SK-N-SH (cell line): ENCODE data around the gene ZNF366. TPM values are rescaled to one million over a fixed set of nuclear protein-coding genes. Genes with fewer than 3 reads are reported as not detected.

Experiments
- CTCF ChIA-PET: fragments of 300-600, 350-600 bp; formaldehyde crosslinking; extraction: SDS; loops from one replicate; lab custom pipeline; 2021; lab: Yijun Ruan, JAX
- POLR2A ChIA-PET: fragments of 350-600 bp; sonication (Branson Sonifier 250); formaldehyde crosslinking; extraction: SDS; loops from one replicate; lab custom pipeline; 2020; ENCODE audit warnings: antibody characterized with exemption, inconsistent platforms; lab: Yijun Ruan, JAX
- DNase-seq: peaks from one replicate; pipeline ENCODE4 v3.0.0; 2012
- H2AFZ ChIP-seq: fragments of 200-600 bp; sonication (generic); 2 replicates; pipeline ENCODE4 v1.8.1; 2016; ENCODE audit warnings: antibody characterized with exemption, mild to moderate bottlenecking, low read depth
- H3F3A ChIP-seq: fragments of 200-600 bp; sonication (generic); replicated peaks from 2 replicates; pipeline ENCODE3; 2016; ENCODE audit warnings: antibody characterized with exemption, mild to moderate bottlenecking; ENCODE audit not compliant: insufficient read depth
- H3K27ac ChIP-seq, 2 experiments: fragments of 200-500 bp in 1 of 2; fragments of 200-600 bp in 1 of 2; sonication (Bioruptor generic) in 1 of 2; sonication (generic), shearing (Covaris generic) in 1 of 2; 2 replicates each; pipeline versions ENCODE4 v1.5.1 to v1.6.1; 2014 to 2016; ENCODE audit warnings: low read depth in 2 of 2, inconsistent platforms in 1 of 2, low read length in 1 of 2, mild to moderate bottlenecking in 1 of 2, mixed read lengths in 1 of 2
- H3K27me3 ChIP-seq: fragments of 200-600 bp; sonication (generic), shearing (Covaris generic); 2 replicates; pipeline ENCODE4 v1.6.1; 2016; ENCODE audit warnings: mixed run types; ENCODE audit not compliant: insufficient read depth
- H3K36me3 ChIP-seq, 2 experiments: fragments of 200-500 bp in 1 of 2; fragments of 200-600 bp in 1 of 2; sonication (Bioruptor generic) in 1 of 2; sonication (generic) in 1 of 2; replicated peaks in 1 of 2; 2 replicates each; pipeline versions ENCODE3 to v1.5.1; 2014 to 2016; ENCODE audit warnings: low read length in 1 of 2, mild to moderate bottlenecking in 1 of 2; ENCODE audit not compliant: insufficient read depth in 2 of 2, control insufficient read depth in 1 of 2
- H3K4me1 ChIP-seq, 2 experiments: fragments of 200-500 bp in 1 of 2; fragments of 200-600 bp in 1 of 2; sonication (Bioruptor generic) in 1 of 2; sonication (generic), shearing (Covaris generic) in 1 of 2; 2 replicates each; pipeline versions ENCODE4 v1.5.1 to v1.6.1; 2014 to 2016; ENCODE audit warnings: low read depth in 1 of 2, low read length in 1 of 2, mixed run types in 1 of 2; ENCODE audit not compliant: insufficient read depth in 2 of 2, control insufficient read depth in 1 of 2
- H3K4me2 ChIP-seq: fragments of 200-600 bp; sonication (generic), shearing (Covaris generic); 2 replicates; pipeline ENCODE4 v1.6.1; 2017; ENCODE audit warnings: mixed run types
- H3K4me3 ChIP-seq, 2 experiments: fragments of 200-500 bp in 1 of 2; fragments of 200-600 bp in 1 of 2; sonication (Bioruptor generic) in 1 of 2; sonication (generic), shearing (Covaris generic) in 1 of 2; 2 replicates each; pipeline versions ENCODE4 v1.5.1 to v1.8.1; 2014 to 2016; ENCODE audit warnings: low read depth in 2 of 2, inconsistent platforms in 1 of 2, low read length in 1 of 2, mild to moderate bottlenecking in 1 of 2, mixed read lengths in 1 of 2, moderate library complexity in 1 of 2
- H3K79me2 ChIP-seq: fragments of 200-600 bp; sonication (generic); 2 replicates; pipeline ENCODE4 v1.8.1; 2017; ENCODE audit warnings: mild to moderate bottlenecking; ENCODE audit not compliant: insufficient read depth
- H3K9ac ChIP-seq: fragments of 200-600 bp; sonication (generic); 2 replicates; pipeline ENCODE4 v1.6.1; 2017; ENCODE audit warnings: mixed run types
- H3K9me2 ChIP-seq: fragments of 200-600 bp; sonication (generic); 2 replicates; pipeline ENCODE4 v1.6.1; 2017; ENCODE audit warnings: mixed run types
- H3K9me3 ChIP-seq: fragments of 200-600 bp; sonication (generic); 2 replicates; pipeline ENCODE4 v1.6.1; 2017; ENCODE audit warnings: mixed run types, mild to moderate bottlenecking, moderate library complexity
- H4K20me1 ChIP-seq: fragments of 200-600 bp; sonication (generic); 2 replicates; pipeline ENCODE4 v1.6.1; 2017; ENCODE audit warnings: mild to moderate bottlenecking, mixed run types; ENCODE audit not compliant: insufficient read depth
- ELF1 ChIP-seq: IDR thresholded peaks from 2 replicates; pipeline ENCODE4 v1.4.0; 2012
- EP300 ChIP-seq, 2 experiments: IDR thresholded peaks; 2 replicates each; pipeline versions ENCODE4 v1.4.0 to v1.6.1; 2012; ENCODE audit warnings: borderline replicate concordance in 1 of 2, low read depth in 1 of 2, low read length in 1 of 2
- EZH2phosphoT487 ChIP-seq: fragments of 200-600 bp; sonication (generic); IDR thresholded peaks from 2 replicates; pipeline ENCODE4 v1.6.1; 2017; ENCODE audit warnings: low read depth, mixed run types, mild to moderate bottlenecking, antibody characterized with exemption, moderate library complexity, borderline replicate concordance
- FOSL2 ChIP-seq: IDR thresholded peaks from 2 replicates; pipeline ENCODE4 v1.4.0; 2012; ENCODE audit warnings: low read depth, mild to moderate bottlenecking, moderate library complexity, borderline replicate concordance
- FOXJ3 ChIP-seq: sonication (generic); formaldehyde crosslinking; IDR thresholded peaks from 2 replicates; pipeline ENCODE4 v1.5.1; 2020; ENCODE audit warnings: mild to moderate bottlenecking, missing genetic modification reagents
- FOXM1 ChIP-seq: IDR thresholded peaks from 2 replicates; pipeline ENCODE4 v1.4.0; 2012; ENCODE audit warnings: low read depth, mild to moderate bottlenecking
- GABPA ChIP-seq: IDR thresholded peaks from 2 replicates; pipeline ENCODE4 v1.4.0; 2012; ENCODE audit warnings: low read depth, mild to moderate bottlenecking
- JUND ChIP-seq: IDR thresholded peaks from 2 replicates; pipeline ENCODE4 v1.4.0; 2012
- NFIC ChIP-seq: IDR thresholded peaks from 2 replicates; pipeline ENCODE4 v1.4.0; 2012; ENCODE audit warnings: borderline replicate concordance
- NRF1 ChIP-seq: IDR thresholded peaks from 2 replicates; pipeline ENCODE4 v1.6.1; 2012; ENCODE audit warnings: low read depth, mild to moderate bottlenecking, low read length
- POLR2AphosphoS5 ChIP-seq: IDR thresholded peaks from 2 replicates; pipeline ENCODE4 v1.6.1; 2012; ENCODE audit warnings: low read depth, low read length
- RCOR1 ChIP-seq: fragments of 150-350 bp; IDR thresholded peaks from 2 replicates; pipeline ENCODE4 v1.6.1; 2017; ENCODE audit warnings: antibody characterized with exemption, low read length
- RFX5 ChIP-seq: IDR thresholded peaks from 2 replicates; pipeline ENCODE4 v1.6.1; 2012; ENCODE audit warnings: mild to moderate bottlenecking, improper control_type of control experiment, low read length
- RXRA ChIP-seq: IDR thresholded peaks from 2 replicates; pipeline ENCODE4 v1.4.0; 2012; ENCODE audit warnings: low read depth, mild to moderate bottlenecking, borderline replicate concordance
- SIN3A ChIP-seq: IDR thresholded peaks from 2 replicates; pipeline ENCODE4 v1.6.1; 2012; ENCODE audit warnings: low read depth, mild to moderate bottlenecking, low read length, moderate library complexity, borderline replicate concordance
- TAF1 ChIP-seq: IDR thresholded peaks from 2 replicates; pipeline ENCODE4 v1.6.1; 2012; ENCODE audit warnings: low read depth, mild to moderate bottlenecking, low read length, moderate library complexity, borderline replicate concordance
- TCF12 ChIP-seq: IDR thresholded peaks from 2 replicates; pipeline ENCODE4 v1.4.0; 2012
- TEAD4 ChIP-seq: IDR thresholded peaks from 2 replicates; pipeline ENCODE4 v1.4.0; 2012; ENCODE audit warnings: mild to moderate bottlenecking, borderline replicate concordance; ENCODE audit not compliant: insufficient read depth
- YY1 ChIP-seq: IDR thresholded peaks from 2 replicates; pipeline ENCODE4 v1.4.0; 2012; ENCODE audit warnings: low read depth, mild to moderate bottlenecking
- WGBS: methylation state at CpG from one replicate; pipeline ENCODE4 v1.1.6; 2017; ENCODE audit warnings: low lambda C conversion rate; 5-methylcytosine and 5-hydroxymethylcytosine counted together
- polyA plus RNA-seq, 3 experiments: library from polyadenylated mRNA; depleted of rRNA; stranded (reverse); fragments of >200 nt; gene quantifications; 2 replicates each; pipeline ENCODE4 v1.2.3, GENCODE V29; 2012
- TF ChIP-seq, protein P1 (sequence below): fragments of 150-350 bp; IDR thresholded peaks from 2 replicates; pipeline ENCODE4 v1.6.1; 2017; ENCODE audit warnings: antibody characterized with exemption, low read length, low read depth, borderline replicate concordance
- TF ChIP-seq, protein P2 (sequence below): IDR thresholded peaks from 2 replicates; pipeline ENCODE4 v1.4.0; 2012; ENCODE audit warnings: low read depth, borderline replicate concordance
- TF ChIP-seq, protein P3 (sequence below): fragments of 150-350 bp; IDR thresholded peaks from 2 replicates; pipeline ENCODE4 v1.6.1; 2016; ENCODE audit warnings: mild to moderate bottlenecking, low read depth, low read length
- TF ChIP-seq, protein P4 (sequence below): IDR thresholded peaks from 2 replicates; pipeline ENCODE4; 2012
- TF ChIP-seq, protein P5 (sequence below): IDR thresholded peaks from 2 replicates; pipeline ENCODE4 v1.6.1; 2012; ENCODE audit warnings: mild to moderate bottlenecking, low read depth, low read length, moderate library complexity
- TF ChIP-seq, protein P6 (sequence below): IDR thresholded peaks from 2 replicates; pipeline ENCODE4 v1.4.0; 2012; ENCODE audit warnings: low read depth

The ZNF366 gene
- polyA plus RNA-seq, 1 of the 3 experiments (the other 2 are of a cell fraction), result not detected

DNA sequence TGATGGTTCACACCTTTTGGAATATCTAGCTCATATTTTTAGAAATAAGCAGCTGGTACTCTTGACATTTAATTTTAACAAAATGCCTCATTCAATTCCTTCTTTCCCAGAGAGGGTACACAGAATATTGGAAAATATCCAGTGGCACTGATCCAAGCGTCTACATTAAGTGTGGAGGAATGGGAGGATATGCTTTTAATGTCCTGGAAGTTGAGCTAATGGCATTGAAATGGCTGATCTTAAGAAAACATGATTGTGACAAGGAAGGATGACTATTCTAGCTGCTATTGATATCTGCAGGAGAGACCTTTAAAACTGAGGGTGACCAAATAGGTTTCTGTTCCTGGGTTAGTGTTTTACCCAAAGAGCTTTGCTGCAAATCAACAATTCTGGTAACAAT lies 30.0 kb downstream of the ZNF366 start:
- H3K79me2 ChIP-seq, result no peaks in the 10 kb centered on the region
- H3K9me2 ChIP-seq, result no peaks in the 10 kb centered on the region
- no peak for DNase-seq
- H3K27ac ChIP-seq, result peak overlapping the region in 1 of 2 experiments; percentile 50; a peak in 1 of 4 replicates
- H2AFZ ChIP-seq, result no peak overlapping the region
- H3K4me2 ChIP-seq, result no peak overlapping the region
- no peaks in the 10 kb centered on the region for H4K20me1 ChIP-seq
- no peaks in the 10 kb centered on the region for H3F3A ChIP-seq
- H3K27me3 ChIP-seq, result no peaks in the 10 kb centered on the region
- H3K4me1 ChIP-seq, result no peaks in the 10 kb centered on the region
- no peaks in the 10 kb centered on the region for H3K9me3 ChIP-seq
- POLR2A ChIA-PET, result no interaction called here
- no peaks in the 10 kb centered on the region for H3K36me3 ChIP-seq
- WGBS, result 91% methylated on average over 1 of the region's 1 CpG
- no peak overlapping the region for H3K9ac ChIP-seq
- CTCF ChIA-PET, result interaction anchor here (0.8 to 1.0 kb wide), 3 partner anchors 12 to 121 kb away, joined by 3 read pairs; no protein-coding TSS in a partner anchor
- H3K4me3 ChIP-seq, result no peak overlapping the region
- TF ChIP-seq NRF1 (no peak), YY1 (no peak), RXRA (no peak), RCOR1 (no peak), EZH2phosphoT487 (no peak), FOXM1 (no peak), JUND (0 out of 2 replicates have a peak, but pooled peaks have one; percentile 6), TEAD4 (no peak), TCF12 (peak; percentile 71), TAF1 (no peak), EP300 (IDR thresholded peaks at IDR 0.05; ENCODE audit: borderline replicate concordance in 1 of 2, low read depth in 1 of 2, low read length in 1 of 2) (no peak), ELF1 (no peak), NFIC (peak; percentile 40; the same call in 1 of the 2 replicates), GABPA (no peak), RFX5 (no peak), SIN3A (no peak), FOXJ3 (CRISPR knock-in tag) (no peak), FOSL2 (no peak), POLR2AphosphoS5 (no peak)
- TF ChIP-seq, protein P1, sequence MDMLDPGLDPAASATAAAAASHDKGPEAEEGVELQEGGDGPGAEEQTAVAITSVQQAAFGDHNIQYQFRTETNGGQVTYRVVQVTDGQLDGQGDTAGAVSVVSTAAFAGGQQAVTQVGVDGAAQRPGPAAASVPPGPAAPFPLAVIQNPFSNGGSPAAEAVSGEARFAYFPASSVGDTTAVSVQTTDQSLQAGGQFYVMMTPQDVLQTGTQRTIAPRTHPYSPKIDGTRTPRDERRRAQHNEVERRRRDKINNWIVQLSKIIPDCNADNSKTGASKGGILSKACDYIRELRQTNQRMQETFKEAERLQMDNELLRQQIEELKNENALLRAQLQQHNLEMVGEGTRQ, result no peak
- TF ChIP-seq, protein P2, sequence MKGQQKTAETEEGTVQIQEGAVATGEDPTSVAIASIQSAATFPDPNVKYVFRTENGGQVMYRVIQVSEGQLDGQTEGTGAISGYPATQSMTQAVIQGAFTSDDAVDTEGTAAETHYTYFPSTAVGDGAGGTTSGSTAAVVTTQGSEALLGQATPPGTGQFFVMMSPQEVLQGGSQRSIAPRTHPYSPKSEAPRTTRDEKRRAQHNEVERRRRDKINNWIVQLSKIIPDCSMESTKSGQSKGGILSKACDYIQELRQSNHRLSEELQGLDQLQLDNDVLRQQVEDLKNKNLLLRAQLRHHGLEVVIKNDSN, result no peak
- TF ChIP-seq, protein P3, sequence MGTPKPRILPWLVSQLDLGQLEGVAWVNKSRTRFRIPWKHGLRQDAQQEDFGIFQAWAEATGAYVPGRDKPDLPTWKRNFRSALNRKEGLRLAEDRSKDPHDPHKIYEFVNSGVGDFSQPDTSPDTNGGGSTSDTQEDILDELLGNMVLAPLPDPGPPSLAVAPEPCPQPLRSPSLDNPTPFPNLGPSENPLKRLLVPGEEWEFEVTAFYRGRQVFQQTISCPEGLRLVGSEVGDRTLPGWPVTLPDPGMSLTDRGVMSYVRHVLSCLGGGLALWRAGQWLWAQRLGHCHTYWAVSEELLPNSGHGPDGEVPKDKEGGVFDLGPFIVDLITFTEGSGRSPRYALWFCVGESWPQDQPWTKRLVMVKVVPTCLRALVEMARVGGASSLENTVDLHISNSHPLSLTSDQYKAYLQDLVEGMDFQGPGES, result no peak
- TF ChIP-seq, protein P4, sequence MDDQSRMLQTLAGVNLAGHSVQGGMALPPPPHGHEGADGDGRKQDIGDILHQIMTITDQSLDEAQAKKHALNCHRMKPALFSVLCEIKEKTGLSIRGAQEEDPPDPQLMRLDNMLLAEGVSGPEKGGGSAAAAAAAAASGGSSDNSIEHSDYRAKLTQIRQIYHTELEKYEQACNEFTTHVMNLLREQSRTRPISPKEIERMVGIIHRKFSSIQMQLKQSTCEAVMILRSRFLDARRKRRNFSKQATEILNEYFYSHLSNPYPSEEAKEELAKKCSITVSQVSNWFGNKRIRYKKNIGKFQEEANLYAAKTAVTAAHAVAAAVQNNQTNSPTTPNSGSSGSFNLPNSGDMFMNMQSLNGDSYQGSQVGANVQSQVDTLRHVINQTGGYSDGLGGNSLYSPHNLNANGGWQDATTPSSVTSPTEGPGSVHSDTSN, result peak; percentile 40; the same call in 1 of the 2 replicates
- TF ChIP-seq, protein P5, sequence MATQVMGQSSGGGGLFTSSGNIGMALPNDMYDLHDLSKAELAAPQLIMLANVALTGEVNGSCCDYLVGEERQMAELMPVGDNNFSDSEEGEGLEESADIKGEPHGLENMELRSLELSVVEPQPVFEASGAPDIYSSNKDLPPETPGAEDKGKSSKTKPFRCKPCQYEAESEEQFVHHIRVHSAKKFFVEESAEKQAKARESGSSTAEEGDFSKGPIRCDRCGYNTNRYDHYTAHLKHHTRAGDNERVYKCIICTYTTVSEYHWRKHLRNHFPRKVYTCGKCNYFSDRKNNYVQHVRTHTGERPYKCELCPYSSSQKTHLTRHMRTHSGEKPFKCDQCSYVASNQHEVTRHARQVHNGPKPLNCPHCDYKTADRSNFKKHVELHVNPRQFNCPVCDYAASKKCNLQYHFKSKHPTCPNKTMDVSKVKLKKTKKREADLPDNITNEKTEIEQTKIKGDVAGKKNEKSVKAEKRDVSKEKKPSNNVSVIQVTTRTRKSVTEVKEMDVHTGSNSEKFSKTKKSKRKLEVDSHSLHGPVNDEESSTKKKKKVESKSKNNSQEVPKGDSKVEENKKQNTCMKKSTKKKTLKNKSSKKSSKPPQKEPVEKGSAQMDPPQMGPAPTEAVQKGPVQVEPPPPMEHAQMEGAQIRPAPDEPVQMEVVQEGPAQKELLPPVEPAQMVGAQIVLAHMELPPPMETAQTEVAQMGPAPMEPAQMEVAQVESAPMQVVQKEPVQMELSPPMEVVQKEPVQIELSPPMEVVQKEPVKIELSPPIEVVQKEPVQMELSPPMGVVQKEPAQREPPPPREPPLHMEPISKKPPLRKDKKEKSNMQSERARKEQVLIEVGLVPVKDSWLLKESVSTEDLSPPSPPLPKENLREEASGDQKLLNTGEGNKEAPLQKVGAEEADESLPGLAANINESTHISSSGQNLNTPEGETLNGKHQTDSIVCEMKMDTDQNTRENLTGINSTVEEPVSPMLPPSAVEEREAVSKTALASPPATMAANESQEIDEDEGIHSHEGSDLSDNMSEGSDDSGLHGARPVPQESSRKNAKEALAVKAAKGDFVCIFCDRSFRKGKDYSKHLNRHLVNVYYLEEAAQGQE, result no peak
- TF ChIP-seq, protein P6, sequence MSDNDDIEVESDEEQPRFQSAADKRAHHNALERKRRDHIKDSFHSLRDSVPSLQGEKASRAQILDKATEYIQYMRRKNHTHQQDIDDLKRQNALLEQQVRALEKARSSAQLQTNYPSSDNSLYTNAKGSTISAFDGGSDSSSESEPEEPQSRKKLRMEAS, result no peak
